Spleen (tissue), 7 donors: ENCODE data around the gene BAIAP2L1.

ENCODE experiments used
- CTCF ChIP-seq, 11 experiments: fragments of 200-600 bp in 7 of 11; fragments of 450-650 bp in 4 of 11; sonication (generic) in 4 of 11; IDR thresholded peaks in 8 of 11; conservative IDR thresholded peaks in 3 of 11; 1 replicate in 7 of 11; 2 replicates in 4 of 11; pipeline versions ENCODE4 v1.4.0 to v1.8.0; 2016 to 2021; ENCODE audit warnings: antibody characterized with exemption in 11 of 11, inconsistent platforms in 4 of 11, mild to moderate bottlenecking in 1 of 11
- POLR2A ChIP-seq, 3 donors: fragments of 450-650 bp; IDR thresholded peaks; one replicate each; pipeline ENCODE4 v1.5.1; 2017; ENCODE audit warnings: antibody characterized with exemption in 3 of 3, mild to moderate bottlenecking in 1 of 3
- donor health status: DM: no; HTN: no; CAD: no; lungs with moderate emphysema.
- donor health status: DM: no; HTN: no; CAD: no.
- donor health status: DM: no; HTN: no; CAD: no.

- TF ChIP-seq POLR2A (IDR thresholded peaks at IDR 0.05): no peak
- no peak for TF ChIP-seq CTCF (IDR thresholded peaks at IDR 0.05 in 8 of 11, conservative IDR thresholded peaks at IDR 0.05 in 3 of 11)
Observed at GRCh38 chr7:98293746-98294145, 107.1 kb downstream of the BAIAP2L1 start.
